ENCODE measurements around the gene KCNAB2. TPM values are rescaled to one million over a fixed set of nuclear protein-coding genes. Genes with fewer than 3 reads are reported as not detected.

The KCNAB2 gene
- total RNA-seq, 2 donors from 2014 or later, result 4.7 to 6.4 TPM

- Histone ChIP-seq H3K9me3 (no peaks in the 10 kb centered on the region), H3K4me3 (no peak overlapping the region), H3K4me1 (no peaks in the 10 kb centered on the region), H3K9ac (ENCODE audit: low read depth in 2 of 2, low read length in 2 of 2) (no peak overlapping the region), H3K36me3 (no peaks in the 10 kb centered on the region), H3K27me3 (no peaks in the 10 kb centered on the region), H3K27ac (no peak overlapping the region)
- DNase-seq, result no peak
- intact Hi-C loops (cut with DNase I), result loop anchor here (2.0 kb wide), 1 partner anchor 135 kb away; the partner anchor contains the start of gene HES3
- no peak for TF ChIP-seq CTCF (IDR thresholded peaks at IDR 0.05)
Measured at GRCh38 chr1:6109688-6110087, 64.0 kb downstream of the KCNAB2 start.

GRCh38 chr1:6110326-6110725 is 64.6 kb downstream of the KCNAB2 start:
- DNase-seq, result no peak
- H3K4me3 ChIP-seq, result no peak overlapping the region
- H3K27me3 ChIP-seq, result no peaks in the 10 kb centered on the region
- no peak overlapping the region for H3K9ac ChIP-seq (ENCODE audit: low read depth in 2 of 2, low read length in 2 of 2)
- intact Hi-C loops (cut with DNase I), result no loop called here
- H3K9me3 ChIP-seq, result no peaks in the 10 kb centered on the region
- H3K36me3 ChIP-seq, result no peaks in the 10 kb centered on the region
- TF ChIP-seq CTCF (IDR thresholded peaks at IDR 0.05), result no peak
- no peak overlapping the region for H3K27ac ChIP-seq
- H3K4me1 ChIP-seq, result no peaks in the 10 kb centered on the region

GRCh38 chr1:6111571-6111970 is 65.9 kb downstream of the KCNAB2 start:
- no peaks in the 10 kb centered on the region for H3K4me1 ChIP-seq
- intact Hi-C loops (cut with DNase I), result no loop called here
- no peaks in the 10 kb centered on the region for H3K9me3 ChIP-seq
- H3K27ac ChIP-seq, result no peak overlapping the region
- no peak overlapping the region for H3K4me3 ChIP-seq
- no peak overlapping the region for H3K9ac ChIP-seq (ENCODE audit: low read depth in 2 of 2, low read length in 2 of 2)
- no peaks in the 10 kb centered on the region for H3K36me3 ChIP-seq
- H3K27me3 ChIP-seq, result no peaks in the 10 kb centered on the region
- DNase-seq, result no peak
- TF ChIP-seq CTCF (IDR thresholded peaks at IDR 0.05), result no peak

GRCh38 chr1:6111991-6112689 is 66.5 kb downstream of the KCNAB2 start:
- no peaks in the 10 kb centered on the region for H3K4me1 ChIP-seq
- no peak overlapping the region for H3K4me3 ChIP-seq
- TF ChIP-seq CTCF (IDR thresholded peaks at IDR 0.05), result no peak
- no peaks in the 10 kb centered on the region for H3K9me3 ChIP-seq
- H3K9ac ChIP-seq (ENCODE audit: low read depth in 2 of 2, low read length in 2 of 2), result no peak overlapping the region
- DNase-seq, result no peak
- H3K36me3 ChIP-seq, result no peaks in the 10 kb centered on the region
- no peak overlapping the region for H3K27ac ChIP-seq
- no peaks in the 10 kb centered on the region for H3K27me3 ChIP-seq
- intact Hi-C loops (cut with DNase I), result no loop called here

- no peaks in the 10 kb centered on the region for H3K36me3 ChIP-seq
- no peak for DNase-seq
- H3K9ac ChIP-seq (ENCODE audit: low read depth in 2 of 2, low read length in 2 of 2), result no peak overlapping the region
- intact Hi-C loops (cut with DNase I), result no loop called here
- no peaks in the 10 kb centered on the region for H3K4me1 ChIP-seq
- H3K27ac ChIP-seq, result no peak overlapping the region
- H3K4me3 ChIP-seq, result no peak overlapping the region
- TF ChIP-seq CTCF (IDR thresholded peaks at IDR 0.05), result no peak
- H3K9me3 ChIP-seq, result no peaks in the 10 kb centered on the region
- H3K27me3 ChIP-seq, result no peaks in the 10 kb centered on the region
Measured at GRCh38 chr1:6112690-6113005, 67.0 kb downstream of the KCNAB2 start.
